Left kidney (tissue), 2 donors: Measurements from ENCODE around the gene CLNK. TPM values are rescaled to one million over a fixed set of nuclear protein-coding genes. Genes with fewer than 3 reads are reported as not detected.

Experiments
- DNase-seq: peaks from one replicate; pipeline ENCODE4 v3.0.0-alpha.2; 2013
- polyA plus RNA-seq: library from polyadenylated mRNA; unstranded; fragments of 120-200 nt; gene quantifications from one replicate; pipeline ENCODE4 v1.2.1, GENCODE V29; 2013; ENCODE audit not compliant: insufficient read length

Gene CLNK
- polyA plus RNA-seq, 1 donor = 0.91 TPM

DNA sequence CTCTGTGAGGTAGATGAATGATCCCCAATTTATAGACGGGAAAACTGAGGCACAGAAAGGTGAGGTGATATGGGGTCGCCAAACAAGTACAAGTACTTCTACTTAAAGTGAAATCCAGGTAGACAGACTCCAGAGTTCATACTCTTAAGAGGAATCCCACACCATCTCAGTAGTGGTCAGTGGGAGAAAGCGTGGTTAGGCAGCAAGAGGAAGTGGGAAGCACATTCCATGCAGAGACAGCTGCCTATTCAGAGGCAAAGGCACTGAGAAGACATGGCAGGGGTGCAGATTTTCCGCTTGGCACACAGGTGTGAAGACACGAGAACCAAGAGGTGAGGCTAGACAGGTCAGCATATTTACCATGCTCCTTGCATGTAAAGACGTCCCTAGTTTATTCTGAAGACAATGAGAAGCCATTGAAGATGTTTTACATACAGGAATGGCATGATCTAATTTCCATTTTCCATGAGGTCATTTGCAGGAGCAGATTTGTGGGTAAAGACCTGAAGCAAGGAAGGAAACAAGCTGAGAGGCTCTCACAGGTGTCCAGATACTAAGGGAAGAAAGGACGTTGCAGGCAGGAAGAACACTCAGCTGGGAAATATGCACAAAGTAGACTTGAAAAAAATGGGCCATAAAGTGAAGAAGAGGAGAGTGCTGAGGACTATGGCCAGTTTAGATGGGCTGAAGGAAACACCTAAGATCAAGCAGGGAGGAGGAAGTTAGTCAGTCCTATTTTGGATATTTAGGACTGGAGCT is 17.3 kb upstream of the CLNK start:
- DNase-seq = no peak

- no peak for DNase-seq
Measured at GRCh38 chr4:10701161-10701560, 16.6 kb upstream of the CLNK start.

DNA sequence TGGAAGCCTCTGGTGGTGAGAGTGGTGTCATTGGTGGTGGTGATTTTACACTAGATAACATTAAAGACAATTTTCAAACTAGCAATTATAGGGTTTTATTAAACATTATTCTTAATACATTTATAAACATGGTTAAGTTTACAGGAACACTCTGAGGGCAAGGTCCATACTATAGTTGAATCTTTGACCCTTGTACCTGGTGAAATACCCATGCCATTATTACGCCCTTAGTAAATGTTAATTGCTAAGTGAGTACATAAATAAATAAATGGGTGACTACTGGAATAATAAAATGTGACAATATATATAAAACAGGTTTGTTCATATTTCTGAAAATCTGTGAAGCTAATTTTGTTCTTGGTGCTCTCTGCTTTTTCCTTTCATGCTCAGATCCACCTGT is 13.6 kb upstream of the CLNK start:
- no peak for DNase-seq

GRCh38 chr4:10697086-10697485 is 12.5 kb upstream of the CLNK start:
- DNase-seq = peak; percentile 31

DNA sequence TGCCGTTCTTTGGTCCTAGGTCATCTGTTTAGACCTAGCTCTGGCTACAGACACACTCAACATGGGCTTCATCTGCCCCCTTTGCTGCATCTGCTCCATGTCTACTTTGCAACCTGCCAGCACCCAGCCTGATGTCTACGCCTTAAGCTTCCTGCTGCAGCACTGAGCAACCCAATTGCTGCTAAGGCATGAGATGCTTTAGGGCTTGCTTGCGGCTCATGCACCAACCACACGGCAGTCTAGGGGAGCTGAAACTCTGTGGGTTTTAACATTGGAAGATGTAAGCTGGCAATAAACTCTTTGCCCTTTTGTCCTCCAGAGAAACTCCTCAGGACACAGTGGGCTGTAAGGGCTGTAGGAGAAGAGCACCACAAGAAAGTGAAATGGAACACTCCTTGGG is 11.7 kb upstream of the CLNK start:
- DNase-seq = no peak

- DNase-seq = no peak
Measured at GRCh38 chr4:10694828-10695209, 10.3 kb upstream of the CLNK start.

- DNase-seq = no peak
Measured at GRCh38 chr4:10694151-10694827, 9.7 kb upstream of the CLNK start.

DNA sequence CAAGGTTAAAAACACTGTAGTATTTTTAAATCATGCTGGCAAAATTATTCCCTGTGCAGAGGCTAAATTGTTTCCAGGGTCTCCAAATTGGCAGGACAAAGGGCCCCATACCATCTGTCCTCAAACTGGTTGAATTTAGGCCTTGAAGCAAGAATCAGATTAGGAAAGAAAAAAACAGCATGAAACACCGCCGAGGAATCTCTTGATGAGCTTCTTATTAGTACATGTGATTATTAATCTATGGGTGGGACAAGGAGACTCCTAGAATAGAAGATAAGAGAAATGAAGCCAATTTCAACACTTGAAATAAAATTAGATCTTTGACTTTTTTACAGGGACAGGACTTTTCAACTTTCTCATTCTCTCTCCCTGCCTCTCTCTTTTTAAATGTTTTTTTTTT is 7.1 kb upstream of the CLNK start:
- DNase-seq = no peak

GRCh38 chr4:10690185-10690907 is 5.8 kb upstream of the CLNK start:
- no peak for DNase-seq

DNA sequence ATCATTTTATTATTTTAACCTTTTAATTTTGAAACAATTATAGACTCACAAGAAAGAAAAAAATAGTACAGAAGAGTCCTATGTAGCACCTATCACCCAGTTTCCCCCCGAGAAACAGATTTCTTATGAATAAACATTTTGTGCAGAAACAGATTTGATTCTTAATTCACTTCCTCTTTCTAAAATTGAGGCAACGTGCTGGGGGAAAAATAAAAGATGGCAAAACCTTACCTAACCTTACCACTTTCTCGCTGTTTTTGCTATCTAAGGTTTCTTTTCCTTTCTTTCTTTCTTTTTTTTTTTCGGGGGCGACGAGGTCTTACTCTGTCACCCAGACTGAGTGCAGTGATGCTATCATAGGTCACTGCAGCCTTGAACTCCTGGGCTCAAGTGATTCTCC is 4.3 kb upstream of the CLNK start:
- DNase-seq = no peak

- no peak for DNase-seq
Measured at GRCh38 chr4:10688022-10688421, 3.5 kb upstream of the CLNK start.

DNA sequence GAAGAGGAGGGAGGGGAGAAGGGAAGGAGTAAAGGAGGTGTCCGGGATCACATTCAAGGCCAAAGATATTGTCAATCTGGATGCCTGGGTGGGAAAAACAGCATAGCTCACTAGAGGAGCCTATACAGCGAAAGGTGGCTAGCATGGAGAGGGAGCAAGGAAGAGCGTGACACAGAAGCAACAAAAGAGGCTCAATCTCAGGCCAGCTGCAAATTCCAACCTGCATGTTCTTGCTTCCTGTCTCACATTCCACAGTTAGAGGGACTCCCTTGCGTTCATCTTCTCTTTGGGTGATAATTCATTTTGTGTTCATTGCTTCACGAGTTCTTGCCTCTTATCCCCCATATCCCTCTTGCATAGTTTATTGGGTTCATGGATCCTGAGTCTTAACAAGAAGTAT is 3.0 kb upstream of the CLNK start:
- DNase-seq = no peak

DNA sequence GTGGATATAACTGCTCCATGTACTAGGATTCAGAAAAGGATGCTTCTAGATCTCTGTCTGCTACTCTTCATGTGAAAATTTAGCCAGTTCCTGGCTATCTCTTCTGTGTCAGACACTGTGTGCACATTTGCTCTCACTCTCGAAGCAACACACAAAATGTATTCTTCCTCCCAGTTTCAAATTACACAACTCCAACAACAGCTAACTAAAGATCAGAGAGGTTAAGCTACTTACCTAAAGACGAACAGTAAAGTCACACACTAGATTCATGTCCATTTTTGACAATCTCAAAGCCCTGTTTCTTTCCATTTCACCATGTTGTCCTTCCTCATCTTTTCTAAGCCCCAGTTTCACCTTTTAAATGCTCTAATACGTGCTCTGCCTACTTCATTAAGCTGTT is 2.2 kb downstream of the CLNK start:
- DNase-seq = no peak

GRCh38 chr4:10677796-10678497 is 6.6 kb downstream of the CLNK start:
- DNase-seq = no peak

DNA sequence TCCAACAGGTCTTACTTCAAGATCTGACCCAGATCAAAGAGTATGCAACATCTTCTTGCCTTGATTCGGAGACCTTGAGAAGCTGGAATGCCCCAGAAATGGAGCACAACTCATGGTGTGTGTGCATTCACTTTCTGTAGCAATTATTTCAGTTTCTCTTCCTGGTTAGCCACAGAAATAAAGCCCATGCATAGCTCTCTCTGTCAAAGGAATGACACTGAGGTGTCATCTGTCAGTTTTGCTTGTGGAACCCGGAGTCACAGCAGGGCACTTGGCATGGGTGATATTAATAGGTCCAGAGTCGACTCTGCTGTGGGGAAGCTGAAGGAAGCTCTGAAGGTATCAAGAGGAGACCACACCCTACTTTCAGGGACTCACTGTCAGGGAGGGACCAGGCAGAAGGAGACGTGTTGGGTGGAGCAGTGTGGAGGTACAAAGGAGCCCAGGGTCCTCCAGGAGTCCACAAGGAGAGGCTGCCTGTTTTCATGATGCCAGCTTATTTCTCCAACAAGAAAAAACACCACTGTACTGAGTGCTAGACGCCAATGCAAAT is 10.7 kb downstream of the CLNK start:
- DNase-seq = no peak

DNA sequence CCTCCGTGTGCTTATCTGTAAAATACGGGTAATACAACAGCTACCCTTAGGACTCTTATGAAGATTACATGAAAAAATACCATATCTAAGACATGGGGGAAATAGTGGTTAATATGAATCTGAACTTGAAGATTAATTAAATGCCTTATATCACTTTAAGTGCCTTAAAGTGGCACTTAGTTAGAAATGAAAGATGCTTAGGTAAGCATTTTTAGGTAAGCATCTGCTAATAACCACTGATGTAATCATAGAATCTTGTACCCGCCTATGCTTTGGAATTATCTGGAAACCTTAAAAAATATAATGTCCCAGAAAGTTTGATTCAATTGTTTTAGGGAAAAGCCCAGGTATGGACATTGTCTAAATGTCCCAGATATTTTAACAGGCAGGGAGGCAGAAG is 12.2 kb downstream of the CLNK start:
- no peak for DNase-seq

DNA sequence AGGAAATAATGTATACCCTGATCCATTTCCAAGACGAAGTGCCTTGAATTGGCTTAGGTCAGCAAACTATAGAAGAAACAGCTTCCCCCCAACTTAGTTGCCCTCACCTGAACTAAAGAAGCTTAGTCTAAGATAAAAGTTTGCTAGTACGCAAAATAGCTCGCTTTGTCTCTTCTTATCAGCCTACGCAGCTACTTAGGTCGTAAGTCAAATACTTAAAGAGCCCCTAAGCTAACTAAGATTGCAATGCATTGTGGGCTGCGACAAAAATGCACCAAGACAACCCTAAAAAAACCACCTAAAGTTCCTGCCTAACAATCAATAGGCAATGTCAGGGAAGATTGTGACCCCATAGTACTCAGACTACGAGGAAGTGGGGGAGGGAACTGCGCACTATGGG is 12.8 kb downstream of the CLNK start:
- DNase-seq = no peak

GRCh38 chr4:10671366-10671765 is 13.2 kb downstream of the CLNK start:
- no peak for DNase-seq

DNA sequence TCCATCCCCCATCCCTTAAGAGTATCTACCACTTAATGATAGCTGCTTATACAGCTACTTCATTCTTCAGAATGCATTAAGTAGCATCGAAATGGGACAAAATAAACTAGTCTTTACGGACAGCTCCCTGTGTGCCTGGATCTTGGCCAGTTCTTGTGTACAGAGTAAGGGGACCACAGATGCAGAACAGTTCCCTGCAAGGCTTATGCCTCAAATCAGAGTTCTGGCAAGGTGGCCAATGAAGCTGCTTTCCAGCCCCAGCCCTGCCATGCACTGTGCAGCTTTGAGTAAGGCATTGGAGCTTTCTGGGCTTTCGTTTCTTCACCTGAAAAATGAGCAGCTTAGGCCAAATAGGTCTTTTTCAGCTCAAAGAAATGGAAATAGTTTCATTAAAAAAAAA is 14.2 kb downstream of the CLNK start:
- no peak for DNase-seq

DNA sequence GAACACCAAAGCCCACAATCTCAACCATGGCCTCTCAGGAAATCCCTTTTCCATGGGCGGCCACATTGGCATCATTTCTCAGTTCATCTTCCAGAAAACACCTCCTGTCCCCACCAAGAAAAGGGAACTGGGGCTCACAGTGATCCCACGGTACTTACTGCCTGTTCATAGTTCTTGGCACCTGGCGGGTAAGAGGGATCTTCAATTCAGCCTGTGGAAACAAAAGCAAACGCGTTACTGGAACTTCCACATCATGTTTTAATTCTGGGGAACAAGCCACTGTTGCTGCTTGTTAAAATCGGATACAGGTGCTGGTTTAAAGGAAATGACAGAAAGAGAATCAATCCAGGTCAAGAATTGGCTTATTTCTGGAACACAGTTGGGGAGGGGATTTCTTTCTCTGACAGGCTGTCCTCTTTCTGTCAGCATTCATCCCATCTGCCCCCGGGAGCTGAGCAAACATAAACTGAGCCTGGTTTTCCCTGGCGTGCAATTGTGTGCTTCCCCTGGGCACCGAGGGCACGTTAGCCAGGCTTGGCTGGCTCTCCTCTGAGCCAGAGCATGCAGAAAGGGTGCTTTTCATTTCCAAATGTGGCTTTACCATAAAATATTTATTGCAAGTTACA is 16.8 kb downstream of the CLNK start:
- DNase-seq = no peak

- no peak for DNase-seq
Measured at GRCh38 chr4:10666616-10667015, 18.0 kb downstream of the CLNK start.

GRCh38 chr4:10664408-10664807 is 20.2 kb downstream of the CLNK start:
- DNase-seq = no peak
